A549 (cell line): Measurements from ENCODE around the gene POU4F3. TPM values are rescaled to one million over a fixed set of nuclear protein-coding genes. Genes with fewer than 3 reads are reported as not detected.

Experiments
- ATAC-seq, 2 experiments: fragments of 200-7000 bp in 1 of 2; fragments of >200 bp in 1 of 2; cut with Nextera tagmentation in 1 of 2; cut with Tn5 transposase in 1 of 2; 3 replicates each; pipeline versions ENCODE4 v1.8.0 to v1.9.1; 2018 to 2020; ENCODE audit warnings: mild to moderate bottlenecking in 1 of 2, moderate library complexity in 1 of 2
- CTCF ChIA-PET: fragments of 300-600 bp; sonication (Branson Sonifier 250); formaldehyde crosslinking; extraction: SDS; loops from one replicate; lab custom pipeline; 2021; ENCODE audit warnings: antibody characterized with exemption, inconsistent platforms; lab: Yijun Ruan, JAX
- POLR2A ChIA-PET: fragments of 350-600 bp; formaldehyde crosslinking; extraction: SDS; loops from one replicate; lab custom pipeline; 2021; ENCODE audit warnings: antibody characterized with exemption, inconsistent platforms; lab: Yijun Ruan, JAX
- DNase-seq, 2 experiments: peaks; one replicate each; pipeline versions ENCODE4 v3.0.0 to v3.0.0-alpha.2; 2011 to 2016; ENCODE audit warnings: low read depth in 1 of 2, low spot score in 1 of 2
- FAIRE-seq: peaks from 2 replicates; lab custom pipeline; 2011; peaks lifted over from hg19 to GRCh38; lab: Jason Lieb, UNC
- H3K27ac ChIP-seq, 2 experiments: fragments of >200 bp; sonication (Bioruptor Twin); formaldehyde crosslinking; 3 replicates each; pipeline ENCODE4 v1.5.1; 2016 to 2017
- H3K4me1 ChIP-seq: fragments of >200 bp; sonication (Bioruptor Twin); formaldehyde crosslinking; 3 replicates; pipeline ENCODE4 v1.6.1; 2016
- H3K4me2 ChIP-seq: fragments of >200 bp; sonication (Bioruptor Twin); formaldehyde crosslinking; 3 replicates; pipeline ENCODE4 v1.6.1; 2016
- H3K4me3 ChIP-seq: fragments of >200 bp; sonication (Bioruptor Twin); formaldehyde crosslinking; 3 replicates; pipeline ENCODE4 v1.5.1; 2016
- H3K9me3 ChIP-seq: fragments of >200 bp; sonication (Bioruptor Twin); formaldehyde crosslinking; 3 replicates; pipeline ENCODE4 v1.6.1; 2016
- CBX2 ChIP-seq: fragments of 200-600 bp; sonication (generic); IDR thresholded peaks from 2 replicates; pipeline ENCODE4 v1.6.1; 2016; ENCODE audit warnings: low read depth, mild to moderate bottlenecking, borderline replicate concordance
- CHD4 ChIP-seq: fragments of 200-600 bp; sonication (generic); IDR thresholded peaks from 2 replicates; pipeline ENCODE4 v1.6.1; 2016; ENCODE audit warnings: antibody characterized with exemption, mild to moderate bottlenecking, borderline replicate concordance
- CTCF ChIP-seq: fragments of >200 bp; sonication (Bioruptor Twin); formaldehyde crosslinking; IDR thresholded peaks from 3 replicates; pipeline ENCODE4 v1.5.1; 2016
- EHF ChIP-seq: fragments of 250-450 bp; sonication (Bioruptor Pico); IDR thresholded peaks from 2 replicates; pipeline ENCODE4 v1.5.0; 2020; ENCODE audit warnings: mild to moderate bottlenecking
- EHMT2 ChIP-seq: fragments of 200-600 bp; sonication (generic); IDR thresholded peaks from 2 replicates; pipeline ENCODE4 v1.6.1; 2016; ENCODE audit warnings: antibody characterized with exemption, low read depth, mild to moderate bottlenecking, moderate library complexity
- FOXS1 ChIP-seq: fragments of 250-450 bp; sonication (Bioruptor Pico); IDR thresholded peaks from 2 replicates; pipeline ENCODE4 v1.5.0; 2020; ENCODE audit warnings: mild to moderate bottlenecking, moderate library complexity
- GATA3 ChIP-seq: IDR thresholded peaks from 2 replicates; pipeline ENCODE4 v1.6.1; 2012; ENCODE audit warnings: borderline replicate concordance
- HOXB5 ChIP-seq: fragments of 250-450 bp; sonication (Bioruptor Pico); IDR thresholded peaks from 2 replicates; pipeline ENCODE4 v1.5.0; 2020; ENCODE audit warnings: mild to moderate bottlenecking, moderate library complexity
- JUN ChIP-seq, 2 experiments: fragments of >200 bp; sonication (Bioruptor Twin); formaldehyde crosslinking; IDR thresholded peaks; 2 replicates in 1 of 2; 3 replicates in 1 of 2; pipeline ENCODE4 v1.6.1; 2016 to 2017
- KDM5A ChIP-seq: fragments of 200-600 bp; sonication (generic); IDR thresholded peaks from 2 replicates; pipeline ENCODE4 v1.6.1; 2016; ENCODE audit warnings: antibody characterized with exemption, mild to moderate bottlenecking
- MAFK ChIP-seq: fragments of 450-650 bp; IDR thresholded peaks from 2 replicates; pipeline ENCODE4 v1.6.1; 2014; ENCODE audit not compliant: partially characterized antibody
- MAX ChIP-seq: IDR thresholded peaks from 2 replicates; pipeline ENCODE4 v1.6.1; 2012
- MAZ ChIP-seq: fragments of 150-350 bp; IDR thresholded peaks from 2 replicates; pipeline ENCODE4 v1.6.1; 2014; ENCODE audit warnings: antibody characterized with exemption, low read depth, low read length, borderline replicate concordance
- NFE2L2 ChIP-seq: fragments of 150-350 bp; conservative IDR thresholded peaks from 2 replicates; pipeline ENCODE4 v1.6.1; 2014; ENCODE audit warnings: low read length
- POLR2A ChIP-seq: IDR thresholded peaks from 2 replicates; pipeline ENCODE4 v1.6.1; 2012; ENCODE audit warnings: mild to moderate bottlenecking, low read length
- POLR2AphosphoS2 ChIP-seq: conservative IDR thresholded peaks from 2 replicates; pipeline ENCODE4 v1.6.1; 2012; ENCODE audit warnings: low read length, improper control_type of control experiment, inconsistent platforms
- RAD21 ChIP-seq, 2 experiments: fragments of >200 bp in 1 of 2; sonication (Bioruptor Twin) in 1 of 2; formaldehyde crosslinking in 1 of 2; IDR thresholded peaks in 1 of 2; conservative IDR thresholded peaks in 1 of 2; 2 replicates in 1 of 2; 3 replicates in 1 of 2; pipeline ENCODE4 v1.6.1; 2012 to 2018; ENCODE audit warnings: inconsistent platforms in 1 of 2
- REST ChIP-seq: fragments of 200-600 bp; sonication (generic); IDR thresholded peaks from 2 replicates; pipeline ENCODE4 v1.6.1; 2016; ENCODE audit warnings: antibody characterized with exemption, mild to moderate bottlenecking, moderate library complexity
- RFX5 ChIP-seq: fragments of 450-650 bp; IDR thresholded peaks from 2 replicates; pipeline ENCODE4 v1.7.1; 2014; ENCODE audit warnings: antibody characterized with exemption, mild to moderate bottlenecking, moderate library complexity
- ZC3H11A ChIP-seq: fragments of 450-650 bp; IDR thresholded peaks from 2 replicates; pipeline ENCODE4 v1.6.1; 2014; ENCODE audit warnings: antibody characterized with exemption, mild to moderate bottlenecking
- ZSCAN20 ChIP-seq: fragments of 250-450 bp; sonication (Bioruptor Pico); IDR thresholded peaks from 2 replicates; pipeline ENCODE4 v1.8.0; 2022; ENCODE audit warnings: mild to moderate bottlenecking, moderate library complexity
- WGBS: methylation state at CpG from one replicate; pipeline ENCODE4 v1.1.6; 2017; ENCODE audit errors: missing lambda C conversion rate; 5-methylcytosine and 5-hydroxymethylcytosine counted together
- polyA plus RNA-seq, 4 experiments: library from polyadenylated mRNA; depleted of rRNA in 3 of 4; stranded (reverse); fragments of >200 nt; fragmentation: RNase III in 1 of 4; extraction: RNeasy Plus Mini Kit Qiagen cat#74134 plus additional on column Dnase treatment in 1 of 4; gene quantifications; 2 replicates in 3 of 4; 3 replicates in 1 of 4; pipeline ENCODE4 v1.2.3, GENCODE V29; 2011 to 2017

POU4F3 gene
- polyA plus RNA-seq, 2 of the 4 experiments (the other 2 are of a cell fraction) = 0.08 to 0.10 TPM

GRCh38 chr5:146388386-146388785, 49.7 kb downstream of the POU4F3 start:
- no peaks in the 10 kb centered on the region for H3K4me1 ChIP-seq
- 0% methylated on average over 2 of the region's 2 CpGs for WGBS
- FAIRE-seq (no peak), ATAC-seq (no peak), DNase-seq (no peak)
- TF ChIP-seq HOXB5 (CRISPR knock-in tag) = no peak
- no peak for TF ChIP-seq KDM5A
- no peak for TF ChIP-seq MAZ
- TF ChIP-seq MAX = no peak
- TF ChIP-seq POLR2AphosphoS2 = no peak
- no peak for TF ChIP-seq NFE2L2
- TF ChIP-seq RFX5 = no peak
- TF ChIP-seq ZSCAN20 (CRISPR knock-in tag) = no peak
- TF ChIP-seq REST = no peak
- no peak for TF ChIP-seq EHF (CRISPR knock-in tag)
- no peak for TF ChIP-seq POLR2A
- TF ChIP-seq CHD4 = no peak
- TF ChIP-seq FOXS1 (CRISPR knock-in tag) = no peak
- TF ChIP-seq JUN (IDR thresholded peaks at IDR 0.05) = no peak
- TF ChIP-seq GATA3 = no peak
- no peak for TF ChIP-seq MAFK
- TF ChIP-seq EHMT2 = no peak
- H3K9me3 ChIP-seq = no peaks in the 10 kb centered on the region
- H3K4me3 ChIP-seq = no peak overlapping the region
- POLR2A ChIA-PET = no interaction called here
- no peak overlapping the region for H3K4me2 ChIP-seq
- CTCF ChIA-PET = no interaction called here
- no peak overlapping the region for H3K27ac ChIP-seq

DNA sequence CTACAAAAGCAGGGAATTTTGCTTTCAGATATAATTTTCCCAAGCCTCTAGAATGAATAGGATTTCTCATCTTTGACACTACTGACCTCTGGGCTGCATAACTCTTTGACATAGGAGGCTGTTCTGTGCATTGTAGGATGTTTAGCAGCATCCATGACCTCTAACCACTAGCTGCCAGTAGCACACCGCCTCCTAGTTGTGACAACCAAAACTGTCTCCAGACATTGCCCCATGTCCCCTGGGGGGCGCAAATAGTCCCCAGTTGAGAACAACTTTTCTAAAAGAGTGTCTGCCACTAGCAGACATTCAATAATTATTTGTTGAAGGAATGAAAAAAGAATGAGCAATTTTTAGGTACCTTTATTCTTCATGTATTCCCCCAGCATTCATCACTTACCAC, 51.8 kb downstream of the POU4F3 start:
- TF ChIP-seq CTCF (0 out of 3 replicates have a peak, but pooled peaks have one; percentile 8), CBX2 (no peak), ZC3H11A (no peak), RAD21 (conservative IDR thresholded peaks at IDR 0.05 in 1 of 2, IDR thresholded peaks at IDR 0.05 in 1 of 2) (0 out of 5 replicates have a peak, but pooled peaks of 1 of the 2 experiments have one; percentile 13), MAFK (no peak)
- ChIA-PET CTCF (interaction anchor here (0.6 kb wide), 1 partner anchor 39 kb away, joined by 3 read pairs; no protein-coding TSS in a partner anchor), POLR2A (no interaction called here)
- FAIRE-seq (no peak), ATAC-seq (0 out of 6 replicates have a peak, but pooled peaks of 1 of the 2 experiments have one; percentile 36), DNase-seq (peak in 1 of 2 experiments; percentile 10)
- WGBS = 38% methylated on average over 2 of the region's 2 CpGs
- no peak overlapping the region for H3K27ac ChIP-seq
- no peaks in the 10 kb centered on the region for H3K9me3 ChIP-seq
- H3K4me1 ChIP-seq = no peaks in the 10 kb centered on the region
- H3K4me3 ChIP-seq = no peak overlapping the region
- no peak overlapping the region for H3K4me2 ChIP-seq

Other genes starting within 250 kb of the POU4F3 start
- 0.70 and 0.74 TPM in 2 replicates for gene PLAC8L1, start 233.3 kb upstream of the POU4F3 start, polyA plus RNA-seq (2011; rRNA removed)
- 0.34 to 0.84 TPM (median 0.41 TPM) in 3 replicates for gene PLAC8L1, start 233.3 kb upstream of the POU4F3 start, polyA plus RNA-seq (2017; fragmentation: RNase III; extraction: RNeasy Plus Mini Kit Qiagen cat#74134 plus additional on column Dnase treatment)
- gene LARS1, start 156.2 kb upstream of the POU4F3 start, polyA plus RNA-seq (2011; rRNA removed) = 56.9 and 87.2 TPM in 2 replicates
- gene LARS1, start 156.2 kb upstream of the POU4F3 start, polyA plus RNA-seq (2017; fragmentation: RNase III; extraction: RNeasy Plus Mini Kit Qiagen cat#74134 plus additional on column Dnase treatment) = 79.8 to 86.8 TPM (median 84.3 TPM) in 3 replicates
- 23.9 and 27.4 TPM in 2 replicates for gene RBM27, start 135.2 kb upstream of the POU4F3 start, polyA plus RNA-seq (2011; rRNA removed)
- gene RBM27, start 135.2 kb upstream of the POU4F3 start, polyA plus RNA-seq (2017; fragmentation: RNase III; extraction: RNeasy Plus Mini Kit Qiagen cat#74134 plus additional on column Dnase treatment) = 12.9 to 13.3 TPM (median 13.1 TPM) in 3 replicates
- 73.8 and 83.3 TPM in 2 replicates for gene TCERG1, start 108.5 kb downstream of the POU4F3 start, polyA plus RNA-seq (2011; rRNA removed)
- 47.0 to 52.2 TPM (median 49.1 TPM) in 3 replicates for gene TCERG1, start 108.5 kb downstream of the POU4F3 start, polyA plus RNA-seq (2017; fragmentation: RNase III; extraction: RNeasy Plus Mini Kit Qiagen cat#74134 plus additional on column Dnase treatment)
- gene GPR151, start 177.4 kb downstream of the POU4F3 start, polyA plus RNA-seq (2011; rRNA removed) = not detected in 2 replicates
- not detected in 3 replicates for gene GPR151, start 177.4 kb downstream of the POU4F3 start, polyA plus RNA-seq (2017; fragmentation: RNase III; extraction: RNeasy Plus Mini Kit Qiagen cat#74134 plus additional on column Dnase treatment)